Measurements from ENCODE around the gene VWA8.

VWA8 gene

DNA sequence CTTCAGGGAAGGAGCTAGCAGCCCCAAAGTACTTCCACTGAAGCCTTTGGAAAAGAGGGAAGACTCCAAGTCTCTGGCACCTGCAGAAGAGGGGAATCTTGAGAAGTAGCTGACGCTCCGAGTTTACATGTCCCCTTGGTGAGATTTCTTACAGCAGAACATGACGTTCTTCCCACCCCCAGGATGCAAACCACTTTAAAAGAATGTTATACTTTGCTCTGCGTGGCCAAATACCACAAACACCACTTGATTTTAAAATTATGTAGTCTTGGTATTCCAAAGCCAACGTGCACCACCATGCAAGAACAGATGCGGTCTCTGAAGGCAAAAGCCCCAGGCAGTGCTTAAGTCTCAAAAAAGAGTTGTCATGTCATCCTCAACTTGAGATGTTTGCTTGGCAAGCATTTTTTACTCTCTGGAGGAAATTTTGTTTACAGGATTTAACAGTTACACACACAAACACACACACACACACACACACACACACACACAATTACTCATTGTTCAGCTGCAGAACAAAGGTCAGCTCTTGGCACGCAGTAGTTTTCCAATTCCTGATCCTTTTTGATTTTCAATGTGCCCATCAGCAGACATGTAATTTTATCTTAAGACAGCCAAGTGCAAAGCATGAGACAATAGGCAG lies 397.4 kb downstream of the VWA8 start:
- H3K4me3 ChIP-seq (ENCODE audit: low read length) = no peak overlapping the region
- no peak overlapping the region for H3K27ac ChIP-seq (ENCODE audit: low read depth, low read length)
- TF ChIP-seq EZH2phosphoT487 (IDR thresholded peaks at IDR 0.05; ENCODE audit: borderline replicate concordance, low read length) (no peak), CTCF (IDR thresholded peaks at IDR 0.05; ENCODE audit: low read depth, low read length, poor library complexity, severe bottlenecking) (no peak)
- H3K4me1 ChIP-seq (ENCODE audit: control insufficient read depth, low read length) = peaks cover 25% of the 10 kb centered on the region
- no peaks in the 10 kb centered on the region for H3K79me2 ChIP-seq (ENCODE audit: control insufficient read depth, low read length)
- H3K9me3 ChIP-seq (ENCODE audit: control insufficient read depth, insufficient read depth, low read length) = no peaks in the 10 kb centered on the region
- H3K4me2 ChIP-seq (ENCODE audit: low read length) = no peak overlapping the region
- H3K36me3 ChIP-seq (ENCODE audit: control insufficient read depth, low read length) = no peaks in the 10 kb centered on the region
- no peaks in the 10 kb centered on the region for H3K27me3 ChIP-seq (ENCODE audit: control insufficient read depth, low read length)
- no peaks in the 10 kb centered on the region for H3F3A ChIP-seq (ENCODE audit: control insufficient read depth, insufficient read depth)
- no peaks in the 10 kb centered on the region for H4K20me1 ChIP-seq (ENCODE audit: control insufficient read depth, insufficient read depth, low read depth, low read length)
- no peaks in the 10 kb centered on the region for H3K9me2 ChIP-seq (replicated peaks; ENCODE audit: control insufficient read depth, low read length)

GRCh38 chr13:41562541-41563178 lies 398.2 kb downstream of the VWA8 start:
- H4K20me1 ChIP-seq (ENCODE audit: control insufficient read depth, insufficient read depth, low read depth, low read length) = no peaks in the 10 kb centered on the region

DNA sequence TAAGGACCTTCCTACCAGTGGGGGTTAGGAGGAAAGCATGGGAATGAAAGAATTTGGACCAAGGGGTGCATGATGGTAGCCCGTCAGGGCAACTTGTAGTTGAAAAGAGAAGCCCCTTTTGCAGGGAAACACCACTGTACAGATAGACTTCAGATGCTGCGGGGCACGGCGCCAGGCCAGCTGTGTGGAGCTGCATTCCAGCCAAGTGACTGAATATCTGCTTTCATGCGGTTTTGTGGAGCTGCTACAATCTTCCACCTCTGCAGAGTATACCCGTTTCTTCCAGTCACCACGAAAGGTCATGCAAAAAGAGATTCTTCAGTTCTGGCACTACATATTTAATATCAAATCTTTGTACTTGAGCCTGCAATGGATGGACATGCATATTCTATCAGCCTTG lies 398.8 kb downstream of the VWA8 start:
- TF ChIP-seq EZH2phosphoT487 (IDR thresholded peaks at IDR 0.05; ENCODE audit: borderline replicate concordance, low read length) (no peak), CTCF (IDR thresholded peaks at IDR 0.05; ENCODE audit: low read depth, low read length, poor library complexity, severe bottlenecking) (no peak)
- Histone ChIP-seq H3K27ac (ENCODE audit: low read depth, low read length) (no peak overlapping the region), H3K9me3 (ENCODE audit: control insufficient read depth, insufficient read depth, low read length) (no peaks in the 10 kb centered on the region), H3K79me2 (ENCODE audit: control insufficient read depth, low read length) (no peaks in the 10 kb centered on the region), H4K20me1 (ENCODE audit: control insufficient read depth, insufficient read depth, low read depth, low read length) (no peaks in the 10 kb centered on the region), H3K4me3 (ENCODE audit: low read length) (no peak overlapping the region), H3F3A (ENCODE audit: control insufficient read depth, insufficient read depth) (no peaks in the 10 kb centered on the region), H3K27me3 (ENCODE audit: control insufficient read depth, low read length) (no peaks in the 10 kb centered on the region), H3K4me2 (ENCODE audit: low read length) (no peak overlapping the region), H3K36me3 (ENCODE audit: control insufficient read depth, low read length) (no peaks in the 10 kb centered on the region), H3K4me1 (ENCODE audit: control insufficient read depth, low read length) (peaks cover 25% of the 10 kb centered on the region), H3K9me2 (replicated peaks; ENCODE audit: control insufficient read depth, low read length) (no peaks in the 10 kb centered on the region)

More at GRCh38 chr13:41562541-41563178, 398.2 kb downstream of the VWA8 start:
- Histone ChIP-seq H3K9me3 (ENCODE audit: control insufficient read depth, insufficient read depth, low read length) (no peaks in the 10 kb centered on the region), H3K27ac (ENCODE audit: low read depth, low read length) (no peak overlapping the region), H3K27me3 (ENCODE audit: control insufficient read depth, low read length) (no peaks in the 10 kb centered on the region), H3K4me2 (ENCODE audit: low read length) (no peak overlapping the region), H3K79me2 (ENCODE audit: control insufficient read depth, low read length) (no peaks in the 10 kb centered on the region), H3K4me1 (ENCODE audit: control insufficient read depth, low read length) (peaks cover 25% of the 10 kb centered on the region), H3K4me3 (ENCODE audit: low read length) (no peak overlapping the region), H3K9me2 (replicated peaks; ENCODE audit: control insufficient read depth, low read length) (no peaks in the 10 kb centered on the region), H3K36me3 (ENCODE audit: control insufficient read depth, low read length) (no peaks in the 10 kb centered on the region), H3F3A (ENCODE audit: control insufficient read depth, insufficient read depth) (no peaks in the 10 kb centered on the region)
- TF ChIP-seq CTCF (IDR thresholded peaks at IDR 0.05; ENCODE audit: low read depth, low read length, poor library complexity, severe bottlenecking) = no peak
- no peak for TF ChIP-seq EZH2phosphoT487 (IDR thresholded peaks at IDR 0.05; ENCODE audit: borderline replicate concordance, low read length)
